ENCODE measurements around the gene B4GALNT3. TPM values are rescaled to one million over a fixed set of nuclear protein-coding genes. Genes with fewer than 3 reads are reported as not detected.

Gene B4GALNT3
- polyA plus RNA-seq, 2 of the 4 experiments (the other 2 are of a cell fraction): 0.43 to 0.53 TPM

DNA sequence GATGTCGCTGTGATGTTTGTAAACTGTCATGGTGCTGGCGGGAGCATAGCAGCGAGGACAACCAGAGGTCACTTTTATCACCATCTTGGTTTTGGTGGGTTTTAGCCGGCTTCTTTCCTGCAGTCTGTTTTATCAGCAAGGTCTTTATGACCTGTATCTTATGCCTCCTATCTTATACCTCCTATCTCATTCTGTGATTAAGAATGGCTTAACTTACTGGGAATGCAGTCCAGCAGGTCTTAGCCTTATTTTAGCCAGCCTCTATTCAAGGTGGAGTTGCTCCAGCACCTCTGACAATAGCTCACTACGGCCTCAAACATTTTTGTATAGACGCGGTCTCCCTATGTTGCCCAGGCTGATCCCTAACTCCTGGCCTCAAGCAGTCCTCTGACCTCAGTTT lies 53.7 kb downstream of the B4GALNT3 start:
- DNase-seq (ENCODE audit: low read depth in 1 of 2, low spot score in 1 of 2) (no peak), FAIRE-seq (no peak), ATAC-seq (no peak)
- Histone ChIP-seq H3K4me3 (no peak overlapping the region), H3K4me1 (0 out of 3 replicates have a peak, but pooled peaks cover 16% of the 10 kb centered on the region), H3K27ac (no peak overlapping the region), H3K9me3 (peaks cover 6% of the 10 kb centered on the region; the same call in 1 of the 3 replicates), H3K4me2 (no peak overlapping the region)
- POLR2A ChIA-PET: no interaction called here
- CTCF ChIA-PET: no interaction called here
- WGBS (ENCODE audit: missing lambda C conversion rate): 44% methylated on average over 7 of the region's 7 CpGs
- TF ChIP-seq CHD4 (IDR thresholded peaks at IDR 0.05; ENCODE audit: borderline replicate concordance) (no peak), FOSB (CRISPR knock-in tag; IDR thresholded peaks at IDR 0.05) (no peak), TFCP2L1 (CRISPR knock-in tag; IDR thresholded peaks at IDR 0.05) (no peak), CHD2 (IDR thresholded peaks at IDR 0.05; ENCODE audit: low read length, partially characterized antibody) (no peak), BCL3 (IDR thresholded peaks at IDR 0.05) (no peak), NPAS2 (CRISPR knock-in tag; IDR thresholded peaks at IDR 0.05; ENCODE audit: borderline replicate concordance) (no peak), HES2 (IDR thresholded peaks at IDR 0.05) (no peak), HEYL (CRISPR knock-in tag; IDR thresholded peaks at IDR 0.05) (no peak), ZFP36 (IDR thresholded peaks at IDR 0.05; ENCODE audit: borderline replicate concordance, partially characterized antibody) (no peak), BHLHE40 (IDR thresholded peaks at IDR 0.05; ENCODE audit: low read depth, low read length) (no peak), RFX5 (IDR thresholded peaks at IDR 0.05) (no peak), CEBPB (IDR thresholded peaks at IDR 0.05) (no peak), POLR2AphosphoS2 (conservative IDR thresholded peaks at IDR 0.05; ENCODE audit: low read length) (no peak), EP300 (IDR thresholded peaks at IDR 0.05) (no peak), RAD21 (conservative IDR thresholded peaks at IDR 0.05 in 1 of 2, IDR thresholded peaks at IDR 0.05 in 1 of 2) (no peak), POLR2A (IDR thresholded peaks at IDR 0.05; ENCODE audit: low read length) (no peak), RCOR1 (IDR thresholded peaks at IDR 0.05; ENCODE audit: low read depth, low read length) (no peak), PBX3 (IDR thresholded peaks at IDR 0.05) (no peak)

DNA sequence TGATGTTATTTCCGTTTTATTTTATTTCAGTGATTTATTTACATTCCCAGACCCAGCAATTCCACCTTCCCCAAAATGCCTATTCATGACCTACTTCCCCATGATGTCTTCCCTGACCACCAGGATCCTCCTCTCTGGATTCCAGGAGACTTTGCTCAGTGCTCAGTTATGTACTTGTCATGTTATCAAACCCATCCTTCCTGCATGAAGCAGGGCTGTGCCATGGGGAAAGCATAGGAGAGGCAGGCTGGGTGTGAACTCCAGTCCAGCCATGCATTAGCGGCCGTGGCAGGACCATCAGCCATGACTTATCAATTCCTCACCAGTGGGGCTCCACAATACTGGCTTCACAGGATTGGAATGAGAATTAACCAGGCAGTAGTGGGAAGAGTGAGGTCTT lies 57.8 kb downstream of the B4GALNT3 start:
- H3K4me3 ChIP-seq: no peak overlapping the region
- no peaks in the 10 kb centered on the region for H3K4me1 ChIP-seq
- ChIA-PET CTCF (interaction anchor here (1.0 to 2.1 kb wide), 6 partner anchors 14 to 115 kb away, joined by 3 to 8 read pairs (median 4); no protein-coding TSS in a partner anchor), POLR2A (no interaction called here)
- H3K27ac ChIP-seq: no peak overlapping the region
- peaks cover 6% of the 10 kb centered on the region; the same call in 1 of the 3 replicates for H3K9me3 ChIP-seq
- TF ChIP-seq, protein P1, sequence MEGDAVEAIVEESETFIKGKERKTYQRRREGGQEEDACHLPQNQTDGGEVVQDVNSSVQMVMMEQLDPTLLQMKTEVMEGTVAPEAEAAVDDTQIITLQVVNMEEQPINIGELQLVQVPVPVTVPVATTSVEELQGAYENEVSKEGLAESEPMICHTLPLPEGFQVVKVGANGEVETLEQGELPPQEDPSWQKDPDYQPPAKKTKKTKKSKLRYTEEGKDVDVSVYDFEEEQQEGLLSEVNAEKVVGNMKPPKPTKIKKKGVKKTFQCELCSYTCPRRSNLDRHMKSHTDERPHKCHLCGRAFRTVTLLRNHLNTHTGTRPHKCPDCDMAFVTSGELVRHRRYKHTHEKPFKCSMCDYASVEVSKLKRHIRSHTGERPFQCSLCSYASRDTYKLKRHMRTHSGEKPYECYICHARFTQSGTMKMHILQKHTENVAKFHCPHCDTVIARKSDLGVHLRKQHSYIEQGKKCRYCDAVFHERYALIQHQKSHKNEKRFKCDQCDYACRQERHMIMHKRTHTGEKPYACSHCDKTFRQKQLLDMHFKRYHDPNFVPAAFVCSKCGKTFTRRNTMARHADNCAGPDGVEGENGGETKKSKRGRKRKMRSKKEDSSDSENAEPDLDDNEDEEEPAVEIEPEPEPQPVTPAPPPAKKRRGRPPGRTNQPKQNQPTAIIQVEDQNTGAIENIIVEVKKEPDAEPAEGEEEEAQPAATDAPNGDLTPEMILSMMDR (IDR thresholded peaks at IDR 0.05): no peak
- no peak for TF ChIP-seq JUNB (IDR thresholded peaks at IDR 0.05)
- TF ChIP-seq BCL3 (IDR thresholded peaks at IDR 0.05): no peak
- TF ChIP-seq KDM1A (IDR thresholded peaks at IDR 0.05; ENCODE audit: low read depth): no peak
- TF ChIP-seq CHD4 (IDR thresholded peaks at IDR 0.05; ENCODE audit: borderline replicate concordance): no peak
- no peak for TF ChIP-seq RNF2 (IDR thresholded peaks at IDR 0.05; ENCODE audit: borderline replicate concordance, low read depth)
- no peak for TF ChIP-seq FOSL2 (IDR thresholded peaks at IDR 0.05)
- TF ChIP-seq FOSL2 (CRISPR knock-in tag; IDR thresholded peaks at IDR 0.05): no peak
- TF ChIP-seq ESRRA (IDR thresholded peaks at IDR 0.05; ENCODE audit: borderline replicate concordance, low read length): no peak
- no peak for TF ChIP-seq EP300 (IDR thresholded peaks at IDR 0.05)
- TF ChIP-seq MAFK (IDR thresholded peaks at IDR 0.05; ENCODE audit: partially characterized antibody): no peak
- TF ChIP-seq CBX8 (IDR thresholded peaks at IDR 0.05): no peak
- TF ChIP-seq NFE2L2 (conservative IDR thresholded peaks at IDR 0.05; ENCODE audit: low read length): no peak
- TF ChIP-seq BHLHE40 (IDR thresholded peaks at IDR 0.05; ENCODE audit: low read depth, low read length): no peak
- TF ChIP-seq POLR2AphosphoS2 (conservative IDR thresholded peaks at IDR 0.05; ENCODE audit: low read length): no peak
- ATAC-seq: peak; percentile 37 to 38; a peak in 3 of 6 replicates
- FAIRE-seq: no peak
- no peak for DNase-seq (ENCODE audit: low read depth in 1 of 2, low spot score in 1 of 2)
- H3K4me2 ChIP-seq: no peak overlapping the region
- 9% methylated on average over 3 of the region's 3 CpGs for WGBS (ENCODE audit: missing lambda C conversion rate)
